CD4-positive, CD25-positive, alpha-beta regulatory T cell (primary cell): Measurements from ENCODE around the gene TRIP13. TPM values are rescaled to one million over a fixed set of nuclear protein-coding genes. Genes with fewer than 3 reads are reported as not detected.

Experiments used
- ATAC-seq, 2 donors: fragments of 150-1000 bp; cut with Tn5 transposase; one replicate each; pipeline ENCODE4 v1.10.0; 2021; ENCODE audit warnings: low read depth in 2 of 2, moderate number of reproducible peaks in 2 of 2, moderate library complexity in 1 of 2
- DNase-seq, 3 donors: peaks; one replicate each; pipeline versions ENCODE4 v3.0.0 to v3.0.0-alpha.2; 2012 to 2022; ENCODE audit warnings: mixed read lengths in 1 of 3
- H3K27ac ChIP-seq: one replicate; pipeline ENCODE4 v1.7.0; 2013; ENCODE audit warnings: mild to moderate bottlenecking, low read length; ENCODE audit not compliant: insufficient read depth, poor library complexity, severe bottlenecking
- H3K27me3 ChIP-seq: one replicate; pipeline ENCODE4 v1.7.0; 2013; ENCODE audit warnings: low read length; ENCODE audit not compliant: control insufficient read depth, insufficient read depth
- H3K36me3 ChIP-seq: one replicate; pipeline ENCODE4 v1.7.0; 2013; ENCODE audit warnings: mild to moderate bottlenecking, low read length, moderate library complexity; ENCODE audit not compliant: control insufficient read depth, insufficient read depth
- H3K4me1 ChIP-seq: 2 replicates; pipeline ENCODE4 v1.7.0; 2013; ENCODE audit warnings: mild to moderate bottlenecking, low read length; ENCODE audit not compliant: insufficient read depth, control insufficient read depth, poor library complexity, severe bottlenecking
- H3K4me3 ChIP-seq: one replicate; pipeline ENCODE4 v1.7.0; 2013; ENCODE audit warnings: low read depth, mild to moderate bottlenecking, low read length, moderate library complexity
- H3K9me3 ChIP-seq, 2 experiments: 1 replicate in 1 of 2; 2 replicates in 1 of 2; pipeline ENCODE4 v1.7.0; 2013; ENCODE audit warnings: low read length in 2 of 2, mild to moderate bottlenecking in 1 of 2, moderate library complexity in 1 of 2; ENCODE audit not compliant: control insufficient read depth in 2 of 2
- H3K27ac Mint-ChIP-seq, 3 donors: one replicate each; pipeline ENCODE4 v1.8.0; 2020 to 2022; ENCODE audit warnings: mild to moderate bottlenecking in 3 of 3, mixed read lengths in 3 of 3, moderate library complexity in 2 of 3
- H3K27me3 Mint-ChIP-seq: one replicate; pipeline ENCODE4 v1.8.0; 2022; ENCODE audit warnings: mild to moderate bottlenecking, mixed read lengths
- H3K36me3 Mint-ChIP-seq: one replicate; pipeline ENCODE4 v1.8.0; 2020; ENCODE audit warnings: mixed read lengths
- H3K4me1 Mint-ChIP-seq, 4 donors: one replicate each; pipeline ENCODE4 v1.8.0; 2020 to 2022; ENCODE audit warnings: mixed read lengths in 4 of 4, mild to moderate bottlenecking in 1 of 4
- H3K4me3 Mint-ChIP-seq, 4 donors: one replicate each; pipeline ENCODE4 v1.8.0; 2020 to 2022; ENCODE audit warnings: mild to moderate bottlenecking in 4 of 4, mixed read lengths in 4 of 4, moderate library complexity in 3 of 4
- H3K9me3 Mint-ChIP-seq, 7 donors: one replicate each; pipeline ENCODE4 v1.8.0; 2020 to 2022; ENCODE audit warnings: mixed read lengths in 7 of 7, mild to moderate bottlenecking in 3 of 7, moderate library complexity in 2 of 7
- polyA plus RNA-seq, 4 donors: library from polyadenylated mRNA; unstranded; fragments of 300-500 nt; fragmentation: Illumina TruSeq; gene quantifications; one replicate each; pipeline ENCODE4 v1.2.3, GENCODE V29; 2021
- total RNA-seq: library from RNA; stranded (reverse); gene quantifications from one replicate; pipeline ENCODE4 v1.2.3, GENCODE V29; 2022

The TRIP13 gene
- total and polyA plus RNA-seq, 5 donors from 2014 or later, result 1.1 to 1.7 (median 1.3) TPM

DNA sequence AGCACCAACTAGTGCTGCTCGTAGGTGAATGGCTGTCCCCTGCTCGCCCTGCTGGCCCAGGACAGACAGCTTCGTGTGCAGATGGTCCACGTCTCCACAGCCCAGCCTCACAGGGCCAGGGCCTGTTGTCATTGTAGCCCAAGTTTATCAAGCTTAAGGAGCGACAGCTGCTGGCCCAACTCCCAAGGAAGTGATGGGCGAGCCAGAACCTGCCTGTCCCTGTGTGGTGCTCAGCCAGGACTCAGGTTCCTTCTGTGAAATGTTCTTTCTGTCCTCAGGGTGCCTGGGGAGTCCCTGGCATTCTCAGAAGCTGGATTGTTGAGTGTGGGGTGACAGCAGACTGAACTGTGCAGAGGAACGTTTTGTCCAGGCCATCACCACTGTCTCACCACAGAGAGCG, 16.4 kb downstream of the TRIP13 start:
- peaks cover 0 to 9% (median 0%) of the 10 kb centered on the region in 4 donors for H3K4me1 Mint-ChIP-seq
- no peaks in the 10 kb centered on the region for H3K27me3 Mint-ChIP-seq

DNA sequence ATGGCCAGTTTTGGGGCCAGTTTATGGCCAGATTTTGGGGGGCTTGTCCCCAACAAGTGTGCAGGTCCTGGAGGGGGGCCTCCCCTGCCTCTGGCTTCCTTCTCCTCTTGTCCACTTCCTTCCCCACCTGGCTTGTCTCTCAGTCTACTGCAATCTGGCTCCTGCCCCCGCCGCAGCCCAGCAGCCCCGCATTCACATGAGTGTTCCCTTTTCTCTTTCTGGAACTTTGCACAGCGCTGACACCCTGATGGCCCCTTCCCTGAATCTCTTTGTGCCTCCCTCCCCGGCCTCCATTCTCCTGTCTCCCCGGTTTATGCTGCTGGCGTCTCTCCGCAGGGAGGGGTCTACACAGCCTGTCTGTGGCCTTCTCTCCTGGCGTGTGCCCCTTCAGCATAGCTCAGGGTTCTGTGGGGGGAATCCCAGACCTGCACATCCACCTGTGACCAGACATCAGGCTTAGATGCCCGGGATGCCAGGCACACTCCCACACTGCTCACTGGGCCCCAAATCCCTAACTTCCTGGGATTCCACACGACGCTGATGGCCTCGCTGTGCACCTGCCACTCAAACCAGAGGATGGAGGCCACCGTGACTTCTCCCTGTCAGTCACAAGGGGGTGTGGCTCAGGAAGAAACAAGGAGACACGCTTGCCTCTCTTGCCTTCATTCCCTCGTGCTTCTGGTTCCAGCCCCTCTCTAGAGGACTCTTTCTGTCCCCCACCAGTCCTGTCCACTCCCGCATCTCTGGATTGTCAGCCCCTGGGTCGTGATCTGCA, 17.5 kb downstream of the TRIP13 start:
- DNase-seq, result no peak
- Histone ChIP-seq H3K27me3 (no peaks in the 10 kb centered on the region), H3K9me3 (no peaks in the 10 kb centered on the region), H3K27ac (no peak overlapping the region), H3K4me1 (no peaks in the 10 kb centered on the region), H3K36me3 (no peaks in the 10 kb centered on the region), H3K4me3 (no peak overlapping the region)
- H3K36me3 Mint-ChIP-seq, result no peaks in the 10 kb centered on the region
- no peak overlapping the region for H3K4me3 Mint-ChIP-seq
- H3K9me3 Mint-ChIP-seq, result peaks cover 0 to 1% (median 0%) of the 10 kb centered on the region in 7 donors
- ATAC-seq, result no peak
- no peaks in the 10 kb centered on the region for H3K27me3 Mint-ChIP-seq
- peaks cover 0 to 9% (median 0%) of the 10 kb centered on the region in 4 donors for H3K4me1 Mint-ChIP-seq
- peak overlapping the region in 1 of 3 donors; percentile 75 for H3K27ac Mint-ChIP-seq

More for the DNA sequence above, 16.4 kb downstream of the TRIP13 start:
- Mint-ChIP-seq H3K4me3 (no peak overlapping the region), H3K27ac (no peak overlapping the region), H3K9me3 (peaks cover 0 to 1% (median 0%) of the 10 kb centered on the region in 7 donors), H3K36me3 (no peaks in the 10 kb centered on the region)
- no peak for DNase-seq
- Histone ChIP-seq H3K4me3 (no peak overlapping the region), H3K27ac (no peak overlapping the region), H3K27me3 (no peaks in the 10 kb centered on the region), H3K4me1 (no peaks in the 10 kb centered on the region), H3K9me3 (no peaks in the 10 kb centered on the region), H3K36me3 (no peaks in the 10 kb centered on the region)
- no peak for ATAC-seq

DNA sequence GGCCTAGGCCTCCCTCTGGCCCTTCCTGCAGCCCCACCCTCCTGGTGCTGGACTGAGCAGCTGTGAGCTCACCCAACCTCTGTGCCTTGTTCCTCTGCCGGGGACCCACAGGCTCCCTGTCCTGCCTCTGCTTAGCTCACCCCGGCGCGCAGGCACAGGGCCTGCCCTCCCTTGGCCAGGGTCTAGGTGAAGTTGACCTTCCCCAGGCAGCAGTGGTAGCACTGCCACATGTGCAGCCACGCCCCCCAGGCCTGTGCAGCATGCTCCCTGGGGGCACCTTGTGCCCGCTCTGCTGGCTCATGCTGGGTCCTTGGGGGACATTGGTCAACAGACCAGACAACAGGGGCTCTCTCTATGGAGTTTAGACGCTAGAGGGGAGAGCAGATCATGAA, 18.1 kb downstream of the TRIP13 start:
- no peaks in the 10 kb centered on the region for H3K4me1 ChIP-seq
- H3K36me3 Mint-ChIP-seq, result no peaks in the 10 kb centered on the region
- ATAC-seq, result no peak
- peaks cover 0 to 1% (median 0%) of the 10 kb centered on the region in 7 donors for H3K9me3 Mint-ChIP-seq
- H3K27ac ChIP-seq, result no peak overlapping the region
- H3K36me3 ChIP-seq, result no peaks in the 10 kb centered on the region
- no peaks in the 10 kb centered on the region for H3K9me3 ChIP-seq
- no peak for DNase-seq
- no peaks in the 10 kb centered on the region for H3K27me3 Mint-ChIP-seq
- peaks cover 0 to 9% (median 0%) of the 10 kb centered on the region in 4 donors for H3K4me1 Mint-ChIP-seq
- no peak overlapping the region for H3K4me3 ChIP-seq
- H3K27ac Mint-ChIP-seq, result peak overlapping the region in 1 of 3 donors; percentile 75
- no peak overlapping the region for H3K4me3 Mint-ChIP-seq
- no peaks in the 10 kb centered on the region for H3K27me3 ChIP-seq

DNA sequence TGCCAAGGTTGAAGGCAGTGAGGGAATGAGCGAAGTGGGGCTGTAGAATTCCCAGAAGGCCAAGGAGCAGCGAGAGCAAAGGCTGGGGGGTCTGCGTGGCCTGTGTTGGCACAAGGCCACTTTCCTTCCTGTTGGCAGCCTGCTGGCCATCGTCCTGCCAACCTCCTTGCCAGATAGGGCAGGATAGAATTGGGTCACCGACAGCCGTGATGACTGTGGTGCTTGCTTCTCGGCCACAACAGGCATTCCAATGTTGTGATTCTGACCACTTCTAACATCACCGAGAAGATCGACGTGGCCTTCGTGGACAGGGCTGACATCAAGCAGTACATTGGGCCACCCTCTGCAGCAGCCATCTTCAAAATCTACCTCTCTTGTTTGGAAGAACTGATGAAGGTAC, 18.9 kb downstream of the TRIP13 start:
- H3K4me1 ChIP-seq, result no peaks in the 10 kb centered on the region
- Mint-ChIP-seq H3K27me3 (no peaks in the 10 kb centered on the region), H3K36me3 (no peaks in the 10 kb centered on the region), H3K4me1 (peaks cover 0 to 9% (median 0%) of the 10 kb centered on the region in 4 donors), H3K4me3 (no peak overlapping the region), H3K27ac (peak overlapping the region in 1 of 3 donors; percentile 75), H3K9me3 (peaks cover 0 to 1% (median 0%) of the 10 kb centered on the region in 7 donors)
- no peaks in the 10 kb centered on the region for H3K27me3 ChIP-seq
- no peaks in the 10 kb centered on the region for H3K36me3 ChIP-seq
- no peak for DNase-seq
- no peak for ATAC-seq
- no peak overlapping the region for H3K4me3 ChIP-seq
- H3K27ac ChIP-seq, result peak overlapping the region; percentile 75
- no peaks in the 10 kb centered on the region for H3K9me3 ChIP-seq

DNA sequence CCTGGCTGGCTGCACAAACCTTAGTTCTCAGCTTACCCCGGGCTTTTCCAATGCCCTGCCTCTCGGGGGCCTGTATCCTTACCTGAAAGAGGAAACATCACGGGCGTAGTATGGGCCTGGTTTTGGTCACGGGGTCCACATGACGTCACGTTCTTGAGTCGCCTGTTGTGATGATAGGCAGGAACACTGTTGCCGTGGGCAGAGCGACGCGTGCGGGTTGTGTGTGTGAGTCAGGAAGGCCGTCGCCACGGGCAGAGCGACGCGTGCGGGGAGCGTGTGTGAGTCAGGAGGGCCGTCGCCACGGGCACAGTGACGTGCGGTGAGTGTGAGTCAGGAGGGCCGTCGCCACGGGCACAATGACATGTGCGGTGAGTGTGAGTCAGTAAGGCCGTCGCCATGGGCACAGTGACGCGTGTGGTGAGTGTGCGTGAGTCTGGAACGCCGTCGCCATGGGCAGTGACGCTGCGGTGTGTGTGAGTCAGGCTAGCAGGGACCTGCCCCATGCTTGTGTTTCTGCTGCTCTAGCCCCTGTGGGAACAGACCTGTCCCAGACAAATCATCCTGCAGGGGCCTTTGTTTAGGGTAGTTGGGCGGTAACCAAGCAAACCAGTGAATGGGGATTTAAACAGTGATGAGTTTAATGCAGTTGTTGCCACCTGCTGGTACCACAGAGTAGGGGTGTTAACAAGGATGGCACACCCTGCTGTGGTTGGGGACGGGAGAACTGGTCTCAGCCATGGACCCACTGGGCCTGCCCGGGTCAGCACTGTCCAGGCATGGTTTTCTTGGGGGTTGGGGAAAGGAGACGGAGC, 19.8 kb downstream of the TRIP13 start:
- Histone ChIP-seq H3K36me3 (no peaks in the 10 kb centered on the region), H3K27ac (peak overlapping the region; percentile 75), H3K4me3 (no peak overlapping the region), H3K27me3 (no peaks in the 10 kb centered on the region), H3K9me3 (no peaks in the 10 kb centered on the region), H3K4me1 (no peaks in the 10 kb centered on the region)
- peak; percentile 65 to 76 (median 69) for DNase-seq
- H3K27me3 Mint-ChIP-seq, result no peaks in the 10 kb centered on the region
- peak; percentile 83 to 87 for ATAC-seq
- peak overlapping the region; percentile 39 to 80 (median 70) for H3K4me3 Mint-ChIP-seq
- H3K27ac Mint-ChIP-seq, result peak overlapping the region; percentile 88 to 93 (median 90)
- H3K4me1 Mint-ChIP-seq, result peaks cover 0 to 9% (median 0%) of the 10 kb centered on the region in 4 donors
- H3K36me3 Mint-ChIP-seq, result no peaks in the 10 kb centered on the region
- peaks cover 0 to 1% (median 0%) of the 10 kb centered on the region in 7 donors for H3K9me3 Mint-ChIP-seq

DNA sequence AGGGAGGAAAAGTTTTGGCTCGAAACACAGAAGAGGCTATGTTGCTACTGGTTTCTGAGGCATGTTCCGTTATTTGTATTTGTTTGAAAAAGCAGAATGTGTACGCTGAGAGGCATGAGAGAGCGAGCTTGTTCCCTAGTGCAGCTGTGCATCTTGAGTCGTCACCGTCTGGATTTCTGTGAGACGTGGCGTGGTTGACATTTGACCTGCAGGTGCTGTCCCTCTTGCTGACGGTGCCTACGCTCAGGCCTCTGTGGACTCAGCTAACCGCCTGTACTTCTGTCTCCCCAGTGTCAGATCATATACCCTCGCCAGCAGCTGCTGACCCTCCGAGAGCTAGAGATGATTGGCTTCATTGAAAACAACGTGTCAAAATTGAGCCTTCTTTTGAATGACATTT, 21.5 kb downstream of the TRIP13 start:
- no peaks in the 10 kb centered on the region for H3K27me3 Mint-ChIP-seq
- H3K27ac ChIP-seq, result no peak overlapping the region
- H3K4me1 ChIP-seq, result no peaks in the 10 kb centered on the region
- H3K27me3 ChIP-seq, result no peaks in the 10 kb centered on the region
- H3K9me3 ChIP-seq, result no peaks in the 10 kb centered on the region
- peaks cover 0 to 1% (median 0%) of the 10 kb centered on the region in 7 donors for H3K9me3 Mint-ChIP-seq
- peak overlapping the region in 1 of 3 donors; percentile 90 for H3K27ac Mint-ChIP-seq
- no peak for DNase-seq
- H3K4me3 ChIP-seq, result no peak overlapping the region
- H3K36me3 Mint-ChIP-seq, result no peaks in the 10 kb centered on the region
- H3K4me1 Mint-ChIP-seq, result peaks cover 0 to 9% (median 0%) of the 10 kb centered on the region in 4 donors
- H3K36me3 ChIP-seq, result no peaks in the 10 kb centered on the region
- ATAC-seq, result no peak
- H3K4me3 Mint-ChIP-seq, result no peak overlapping the region

DNA sequence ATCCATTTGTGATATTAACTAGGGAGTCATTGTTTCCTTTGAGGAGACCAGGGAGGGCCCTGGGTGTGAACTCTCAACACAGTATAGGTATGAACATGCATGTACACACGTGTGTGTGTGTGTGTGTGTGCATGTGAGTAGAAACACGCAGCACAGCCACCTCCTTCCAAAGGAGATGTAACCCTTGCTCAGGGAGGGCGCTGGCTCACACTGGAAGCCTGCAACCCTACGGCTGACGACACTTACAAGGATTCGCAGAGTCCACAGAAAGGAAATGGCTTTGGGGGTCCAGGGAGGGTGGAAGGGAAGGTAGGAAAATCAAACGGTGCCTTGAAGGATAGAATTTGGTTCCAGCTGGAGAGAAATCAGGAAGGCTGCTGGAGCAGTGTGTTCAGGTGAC, 21.9 kb downstream of the TRIP13 start:
- no peaks in the 10 kb centered on the region for H3K36me3 Mint-ChIP-seq
- H3K4me3 ChIP-seq, result no peak overlapping the region
- peaks cover 0 to 9% (median 0%) of the 10 kb centered on the region in 4 donors for H3K4me1 Mint-ChIP-seq

More for the DNA sequence above, 21.9 kb downstream of the TRIP13 start:
- Mint-ChIP-seq H3K27ac (peak overlapping the region in 1 of 3 donors; percentile 90), H3K27me3 (no peaks in the 10 kb centered on the region), H3K9me3 (peaks cover 0 to 1% (median 0%) of the 10 kb centered on the region in 7 donors), H3K4me3 (no peak overlapping the region)
- Histone ChIP-seq H3K27ac (no peak overlapping the region), H3K27me3 (no peaks in the 10 kb centered on the region), H3K4me1 (no peaks in the 10 kb centered on the region), H3K9me3 (no peaks in the 10 kb centered on the region), H3K36me3 (no peaks in the 10 kb centered on the region)
- no peak for ATAC-seq
- no peak for DNase-seq
